NCI-H526 treated with DMSO at 0.1 percent for 48 hours (cell line): ENCODE measurements around the gene GLRX3.

ENCODE experiments used
- DNase-seq: peaks from one replicate; lab custom pipeline; 2025; lab: John Stamatoyannopoulos, UW

The GLRX3 gene

GRCh38 chr10:130137659-130138478, 1.7 kb downstream of the GLRX3 start:
- DNase-seq = no peak

- DNase-seq = no peak
These were observed 2.3 kb downstream of the GLRX3 start for GRCh38 chr10:130138479-130138866.

- DNase-seq = no peak
These were observed 4.2 kb downstream of the GLRX3 start for GRCh38 chr10:130140425-130140824.

- no peak for DNase-seq
These were observed 4.8 kb downstream of the GLRX3 start for GRCh38 chr10:130141038-130141437.

DNA sequence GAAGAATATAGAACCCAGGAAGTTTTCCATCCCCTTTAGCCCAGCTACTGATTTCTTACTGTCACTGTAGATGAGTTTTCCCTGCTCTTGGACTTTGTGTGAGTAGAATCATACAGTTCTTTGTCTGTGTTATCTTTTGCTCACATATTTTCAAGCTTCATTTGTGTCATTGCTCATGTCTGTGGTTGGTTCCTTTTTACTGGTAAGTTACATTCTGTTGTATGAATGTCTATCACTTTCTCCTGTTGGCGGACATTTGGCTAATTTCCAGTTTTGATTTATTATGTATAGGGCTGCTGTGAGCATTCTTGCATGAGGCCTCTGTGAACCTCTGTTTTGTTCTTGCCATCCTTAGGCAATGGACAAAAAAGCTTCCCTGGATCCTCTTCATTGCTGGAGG, 5.3 kb downstream of the GLRX3 start:
- DNase-seq = no peak

DNA sequence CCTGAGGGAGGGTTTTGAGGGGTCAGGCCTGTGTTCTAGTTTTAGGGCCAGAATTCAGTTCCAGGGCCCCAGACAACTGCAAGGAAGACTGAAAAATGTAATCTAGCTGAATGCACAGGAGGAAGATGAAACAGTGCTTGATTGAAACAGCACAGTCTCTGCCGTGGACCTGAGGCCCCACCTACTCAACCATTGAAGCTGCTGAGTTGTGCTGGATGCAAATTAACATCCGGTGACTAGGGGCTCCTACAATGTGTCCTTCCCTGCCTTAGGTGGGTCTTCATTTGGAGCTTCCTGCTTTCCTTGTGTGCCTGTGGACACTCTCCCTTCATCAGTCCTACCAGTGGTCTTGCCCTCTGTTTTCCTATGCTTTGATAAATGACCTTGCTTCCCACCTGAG, 5.7 kb downstream of the GLRX3 start:
- no peak for DNase-seq

DNA sequence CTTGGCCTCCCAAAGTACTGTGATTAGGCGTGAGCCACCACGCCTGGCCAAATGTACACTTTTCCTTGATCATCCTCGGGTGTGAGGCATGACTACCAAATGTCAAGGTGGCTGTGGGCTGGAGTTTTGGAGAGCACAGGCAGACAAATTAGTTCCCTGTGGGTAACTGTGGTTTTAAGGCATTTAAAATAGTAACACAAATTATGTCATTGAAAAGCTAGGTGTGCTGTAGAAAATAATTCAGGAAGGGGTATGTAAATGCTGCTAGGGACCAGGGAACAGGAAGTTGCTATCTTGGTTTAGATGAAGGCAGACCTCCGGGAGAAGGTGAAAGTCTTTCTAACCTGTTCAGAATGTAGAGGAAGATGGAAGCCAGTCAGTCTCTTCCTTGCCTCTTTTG, 9.9 kb downstream of the GLRX3 start:
- no peak for DNase-seq

- no peak for DNase-seq
These were observed 23.1 kb downstream of the GLRX3 start for GRCh38 chr10:130159192-130159794.

DNA sequence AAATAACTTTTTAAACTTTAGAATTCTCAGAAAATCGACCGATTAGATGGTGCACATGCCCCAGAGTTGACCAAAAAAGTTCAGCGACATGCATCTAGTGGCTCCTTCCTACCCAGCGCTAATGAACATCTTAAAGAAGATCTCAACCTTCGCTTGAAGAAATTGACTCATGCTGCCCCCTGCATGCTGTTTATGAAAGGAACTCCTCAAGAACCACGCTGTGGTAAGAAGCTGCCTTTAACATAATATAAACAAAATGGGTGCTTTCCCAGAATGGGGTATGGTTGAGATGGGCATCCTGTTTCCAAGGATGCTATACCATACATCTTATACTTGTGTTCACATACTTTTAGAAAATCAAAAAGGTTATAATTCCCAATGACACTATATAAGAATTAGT, 24.6 kb downstream of the GLRX3 start:
- no peak for DNase-seq

DNA sequence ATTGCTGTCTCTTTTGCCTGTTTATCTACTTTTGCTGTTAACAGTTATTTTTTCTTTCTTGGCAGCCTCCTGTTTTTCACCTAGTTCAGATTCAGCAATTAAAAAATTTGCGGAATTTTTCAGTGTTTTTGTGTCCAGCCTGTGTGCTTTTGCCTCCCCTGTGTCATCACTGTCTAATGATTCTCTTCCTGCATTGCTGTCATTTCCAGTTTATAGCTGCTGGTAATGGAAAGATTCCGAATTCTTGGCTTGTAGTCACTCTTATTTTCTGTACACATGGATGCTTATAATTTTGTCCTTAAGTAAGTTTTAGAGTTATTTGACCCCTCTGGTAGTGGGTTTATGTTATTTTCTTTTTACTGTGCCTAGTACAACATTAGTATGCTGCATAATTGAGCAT, 25.1 kb downstream of the GLRX3 start:
- no peak for DNase-seq

DNA sequence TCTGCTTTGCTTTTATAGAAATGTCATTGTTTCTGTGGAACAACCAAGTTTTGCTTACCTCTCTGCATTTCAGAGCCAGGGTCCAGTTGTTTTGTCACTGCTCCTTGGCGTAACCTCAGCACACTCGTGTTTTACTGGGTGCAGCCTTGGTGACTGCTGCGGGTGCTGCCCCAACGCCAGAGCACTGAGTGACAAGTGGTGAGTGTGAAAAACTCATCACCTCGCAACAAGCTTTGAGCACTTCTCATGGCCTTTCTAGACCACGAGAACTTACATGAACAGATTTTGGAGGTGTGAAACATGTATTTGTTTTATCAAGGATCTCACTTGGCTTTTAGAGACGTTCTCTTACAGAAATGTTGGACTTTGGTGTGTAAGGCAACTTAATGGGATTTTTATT, 31.0 kb downstream of the GLRX3 start:
- DNase-seq = no peak

DNA sequence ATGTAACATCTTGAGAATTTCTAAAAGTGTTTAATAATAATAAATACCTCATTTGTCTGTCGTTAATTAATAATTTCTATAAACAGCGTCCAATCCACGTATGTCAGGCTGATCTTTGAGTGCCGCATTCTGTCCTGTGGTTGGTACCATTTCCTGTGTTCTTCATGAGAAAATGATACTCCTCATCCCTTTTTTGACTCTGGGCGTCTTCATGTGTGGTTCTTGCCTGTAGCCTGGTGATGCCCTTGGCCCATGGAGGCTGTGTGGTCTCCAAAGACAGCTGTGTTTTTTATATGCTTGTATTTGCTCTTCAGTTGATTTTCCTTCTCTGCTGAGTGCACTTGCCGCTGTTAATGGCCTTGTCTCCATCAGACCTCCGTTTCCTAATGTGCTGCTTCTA, 31.5 kb downstream of the GLRX3 start:
- DNase-seq = no peak

DNA sequence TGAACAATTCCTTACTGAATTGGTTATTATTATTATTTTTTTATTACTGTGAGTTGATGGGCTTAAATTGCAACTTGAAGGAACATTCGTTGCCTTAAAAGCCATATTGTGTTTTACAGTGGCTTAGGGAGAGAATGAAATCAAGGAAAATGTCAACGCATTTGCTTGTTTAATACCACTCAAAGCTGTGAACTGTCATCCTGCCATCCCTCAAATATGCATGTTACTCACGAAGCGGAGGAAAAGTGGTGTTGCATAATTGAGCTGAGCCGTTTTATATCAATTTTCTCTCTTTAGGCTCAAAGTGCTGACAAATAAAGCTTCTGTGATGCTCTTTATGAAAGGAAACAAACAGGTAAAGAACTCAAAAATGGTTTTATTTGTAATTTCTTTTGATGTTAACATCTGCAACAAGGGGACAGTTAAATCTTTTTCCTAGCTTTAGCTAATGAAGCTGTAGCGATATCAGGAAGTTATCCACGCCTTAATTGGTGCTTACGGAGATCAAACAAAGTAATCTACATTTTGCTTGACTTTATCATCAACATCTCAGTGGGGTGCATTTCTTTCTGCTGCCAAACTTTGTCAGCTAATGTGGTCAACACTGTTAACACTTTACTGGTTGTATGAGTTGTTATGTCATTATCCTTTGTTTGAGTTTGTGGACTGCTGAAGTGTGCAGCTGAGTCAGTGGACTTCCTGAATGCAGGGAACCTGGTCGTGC, 33.1 kb downstream of the GLRX3 start:
- DNase-seq = no peak

DNA sequence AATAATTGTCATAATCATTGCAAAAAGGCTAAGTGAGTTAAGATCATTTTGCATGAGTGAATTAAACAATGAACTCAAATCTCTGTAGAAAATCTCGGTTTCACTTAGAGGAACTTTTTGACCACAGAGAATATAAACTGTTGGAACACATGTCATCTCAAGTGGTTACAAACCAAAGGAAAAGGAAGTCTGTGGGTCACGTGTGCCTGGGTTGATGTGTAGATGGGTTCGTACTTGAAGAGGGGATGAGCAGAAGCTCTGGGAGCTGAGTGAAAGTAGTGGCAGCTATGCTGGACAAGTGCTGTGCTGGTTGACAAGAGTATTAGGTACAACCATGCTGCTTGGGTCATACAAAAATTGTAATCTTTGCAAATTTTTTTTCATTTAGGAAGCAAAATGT, 35.0 kb downstream of the GLRX3 start:
- DNase-seq = no peak

DNA sequence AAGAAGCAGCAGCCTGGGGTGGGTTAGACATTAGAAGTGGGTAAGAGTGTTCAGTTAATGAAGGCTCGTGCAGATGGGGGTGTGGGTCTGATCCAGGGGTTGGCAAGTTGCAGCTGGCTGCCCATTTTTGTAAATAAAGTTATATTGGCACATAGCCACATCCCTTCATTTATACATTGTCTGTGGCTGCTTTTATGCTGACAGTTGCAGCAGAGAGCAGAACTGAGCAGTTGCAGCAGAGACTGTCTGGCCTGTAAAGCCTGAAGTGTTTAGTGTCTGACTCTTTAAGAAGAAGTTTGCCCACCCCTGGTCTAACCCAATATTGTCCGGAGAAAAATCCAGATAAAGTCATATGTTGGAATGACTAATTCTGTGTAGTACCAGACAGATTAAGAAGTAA, 38.1 kb downstream of the GLRX3 start:
- no peak for DNase-seq

DNA sequence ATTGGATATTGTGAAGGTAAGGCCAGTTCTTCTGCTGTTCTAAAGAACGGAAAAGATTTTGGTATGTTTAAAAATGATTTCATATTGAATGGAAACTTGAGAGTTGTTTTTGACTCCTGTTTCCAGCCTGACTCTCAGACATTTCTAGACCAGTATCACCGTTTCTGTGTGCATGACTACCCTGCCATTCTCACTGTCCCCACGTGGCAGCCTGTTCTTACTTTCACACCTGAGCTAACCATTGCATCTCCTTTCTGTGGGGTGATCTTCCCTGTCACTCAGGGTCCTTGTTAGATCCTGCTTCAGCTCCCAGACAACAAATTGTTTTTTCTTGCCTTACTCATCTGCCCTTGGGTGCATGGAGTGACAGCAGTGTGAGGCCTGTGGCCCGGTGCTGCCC, 38.9 kb downstream of the GLRX3 start:
- DNase-seq = no peak

GRCh38 chr10:130177250-130177649, 41.1 kb downstream of the GLRX3 start:
- no peak for DNase-seq

DNA sequence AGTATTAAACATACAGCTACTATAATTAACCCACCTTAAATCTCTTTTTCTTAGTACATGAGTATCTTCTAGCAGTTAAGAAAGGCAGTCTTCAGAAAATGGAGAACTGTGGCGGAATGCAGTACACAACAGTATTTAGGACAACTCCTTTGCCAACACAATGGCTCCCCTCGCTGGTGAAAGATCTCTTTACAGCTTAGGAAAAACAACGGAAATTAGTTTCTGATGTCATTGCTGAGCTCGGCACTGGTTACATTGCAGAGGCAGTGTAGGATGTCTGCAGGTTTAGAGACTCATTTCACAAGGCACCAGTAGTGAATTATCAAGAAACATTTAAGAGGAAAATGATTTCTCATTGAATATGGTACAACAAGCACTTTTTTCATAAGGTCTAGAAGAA, 43.4 kb downstream of the GLRX3 start:
- DNase-seq = peak; percentile 5

DNA sequence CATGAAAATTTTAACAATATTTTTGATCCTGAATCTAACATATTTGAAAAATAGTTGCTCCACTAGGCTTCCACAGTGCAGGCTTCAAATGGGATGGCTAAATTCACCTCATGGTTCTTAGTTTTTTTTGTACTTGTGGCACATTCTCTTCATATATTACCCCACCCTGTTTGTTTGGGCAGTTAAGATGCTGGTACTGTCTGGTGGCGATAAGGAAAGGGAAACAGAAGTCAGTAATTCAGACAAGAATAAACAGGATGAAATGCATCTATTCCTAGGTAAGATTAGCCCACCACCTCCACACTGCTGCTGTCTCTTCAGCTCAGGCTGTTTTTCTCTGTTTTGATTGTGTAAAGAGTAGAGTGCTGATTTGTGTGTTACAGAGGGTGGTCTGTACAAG, 44.2 kb downstream of the GLRX3 start:
- no peak for DNase-seq

GRCh38 chr10:130181858-130182257, 45.7 kb downstream of the GLRX3 start:
- no peak for DNase-seq

DNA sequence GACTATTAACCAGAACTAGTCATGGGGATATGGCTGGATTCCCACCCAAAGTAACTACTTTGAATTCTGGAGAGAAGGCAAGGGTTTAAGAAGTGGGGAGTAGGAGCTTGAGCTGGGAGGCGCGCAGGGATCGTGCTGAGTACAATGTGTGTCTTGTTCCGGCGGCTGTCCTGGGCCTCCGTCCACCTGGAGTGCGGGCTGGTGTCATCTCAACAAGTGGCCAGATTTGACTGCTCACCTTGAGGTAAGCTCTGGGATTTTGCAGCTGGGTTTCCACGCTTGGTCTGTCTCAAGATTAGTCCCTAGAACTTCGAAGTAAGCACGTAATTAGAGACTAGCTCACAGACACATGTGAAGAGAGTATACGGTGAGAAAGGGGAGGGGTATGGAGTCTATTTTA, 49.4 kb downstream of the GLRX3 start:
- DNase-seq = no peak

DNA sequence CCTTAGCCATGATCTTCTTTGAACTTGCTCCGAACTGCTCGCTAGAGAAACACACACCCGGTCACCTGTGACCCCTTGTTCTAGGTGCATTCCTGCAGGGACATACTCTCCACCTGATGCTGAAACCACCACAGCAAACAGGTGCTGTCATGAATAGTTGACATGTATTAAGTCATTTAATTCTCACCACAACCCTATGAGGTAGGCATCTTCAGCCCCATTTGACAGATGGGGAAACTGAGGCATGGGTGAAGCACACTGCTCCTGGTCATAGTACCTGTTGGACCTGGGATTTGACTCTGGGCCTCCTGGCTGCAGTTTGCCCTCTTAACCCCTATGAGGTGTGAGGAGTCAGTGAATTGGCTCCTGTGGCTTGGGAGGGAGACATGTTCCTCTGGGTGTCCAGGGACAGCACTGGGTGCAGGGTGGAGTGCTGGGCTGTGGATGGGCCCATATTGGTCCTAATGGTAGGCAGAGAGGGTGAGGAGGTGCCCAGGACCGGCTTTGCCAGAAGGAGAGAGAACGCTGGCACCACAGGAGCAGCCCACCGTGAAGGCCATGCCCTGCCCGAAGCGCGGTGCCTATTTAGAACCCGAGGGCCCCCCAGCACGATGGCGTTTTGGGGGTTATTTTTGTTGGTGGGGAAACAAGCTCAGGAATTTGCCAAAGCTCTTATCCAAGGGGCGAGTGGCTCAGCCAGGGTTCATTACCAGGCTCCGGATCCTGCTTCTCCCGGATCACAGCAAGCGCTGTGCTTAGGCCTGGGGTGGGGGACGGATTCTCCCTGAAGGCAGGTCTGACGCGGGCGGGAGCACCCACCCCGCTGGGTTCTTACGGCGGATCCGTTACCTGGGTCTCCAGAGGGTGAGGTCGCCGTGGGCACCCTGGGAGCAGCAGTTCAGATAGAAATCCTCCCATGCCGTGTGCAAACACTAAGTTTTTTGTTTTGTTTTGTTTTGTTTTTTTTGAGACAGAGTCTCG, 52.3 kb downstream of the GLRX3 start:
- DNase-seq = no peak
